ENCODE data around the gene NAP1L4.

DNA sequence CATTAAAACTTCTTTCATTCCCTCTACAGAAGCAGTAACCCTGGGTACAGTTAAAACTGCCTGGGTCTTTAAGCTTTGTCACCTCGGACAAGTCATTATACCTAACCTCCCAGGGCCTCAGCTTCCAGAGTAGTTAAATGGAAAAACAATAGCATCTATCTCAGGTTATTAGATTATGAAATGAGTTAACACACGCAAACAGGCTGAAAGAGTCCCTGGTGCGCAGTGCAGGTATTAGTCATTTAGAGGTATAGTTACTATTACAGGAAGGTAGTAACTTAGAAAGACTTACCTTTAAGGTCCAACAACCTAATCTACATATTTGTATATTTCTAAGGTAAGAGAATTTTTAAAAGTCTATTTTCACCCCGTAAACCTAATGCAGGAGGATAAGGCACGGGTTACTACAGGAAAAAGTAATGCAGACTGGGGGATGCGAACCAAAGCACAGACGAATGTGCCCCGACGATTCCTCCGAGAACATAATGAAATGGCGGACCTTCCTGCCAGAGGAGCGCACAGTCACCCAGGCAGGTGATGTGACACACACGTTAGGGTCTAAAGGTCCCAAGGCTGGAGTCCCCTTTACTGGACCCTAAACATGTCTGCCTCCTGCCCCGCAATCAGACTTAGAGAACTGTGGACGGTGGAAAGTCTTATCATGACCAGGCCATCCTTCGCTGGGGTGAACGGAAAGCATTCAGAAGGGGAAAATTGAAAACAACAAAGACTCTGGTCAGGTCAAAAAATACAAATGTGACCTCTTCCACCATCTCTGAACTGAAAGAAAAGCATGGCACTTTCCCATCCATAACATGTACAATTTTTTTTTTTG is 1.3 kb downstream of the NAP1L4 start:
- TF ChIP-seq, protein P1, sequence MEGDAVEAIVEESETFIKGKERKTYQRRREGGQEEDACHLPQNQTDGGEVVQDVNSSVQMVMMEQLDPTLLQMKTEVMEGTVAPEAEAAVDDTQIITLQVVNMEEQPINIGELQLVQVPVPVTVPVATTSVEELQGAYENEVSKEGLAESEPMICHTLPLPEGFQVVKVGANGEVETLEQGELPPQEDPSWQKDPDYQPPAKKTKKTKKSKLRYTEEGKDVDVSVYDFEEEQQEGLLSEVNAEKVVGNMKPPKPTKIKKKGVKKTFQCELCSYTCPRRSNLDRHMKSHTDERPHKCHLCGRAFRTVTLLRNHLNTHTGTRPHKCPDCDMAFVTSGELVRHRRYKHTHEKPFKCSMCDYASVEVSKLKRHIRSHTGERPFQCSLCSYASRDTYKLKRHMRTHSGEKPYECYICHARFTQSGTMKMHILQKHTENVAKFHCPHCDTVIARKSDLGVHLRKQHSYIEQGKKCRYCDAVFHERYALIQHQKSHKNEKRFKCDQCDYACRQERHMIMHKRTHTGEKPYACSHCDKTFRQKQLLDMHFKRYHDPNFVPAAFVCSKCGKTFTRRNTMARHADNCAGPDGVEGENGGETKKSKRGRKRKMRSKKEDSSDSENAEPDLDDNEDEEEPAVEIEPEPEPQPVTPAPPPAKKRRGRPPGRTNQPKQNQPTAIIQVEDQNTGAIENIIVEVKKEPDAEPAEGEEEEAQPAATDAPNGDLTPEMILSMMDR (IDR thresholded peaks at IDR 0.05), result no peak
- TF ChIP-seq EZH2 (IDR thresholded peaks at IDR 0.05; ENCODE audit: borderline replicate concordance, insufficient read depth, low read depth, low read length, poor library complexity, severe bottlenecking), result no peak

Data from B cell (primary cell).